Right lobe of liver (tissue), 6 donors: ENCODE data around the gene CCBE1. TPM values are rescaled to one million over a fixed set of nuclear protein-coding genes. Genes with fewer than 3 reads are reported as not detected.

Experiments used
- ATAC-seq, 4 donors: fragments of 200-7000 bp; cut with Tn5 transposase; one replicate each; pipeline ENCODE4 v1.9.1; 2020; ENCODE audit warnings: mild to moderate bottlenecking in 4 of 4, moderate library complexity in 4 of 4
- DNase-seq, 3 donors: peaks; one replicate each; pipeline ENCODE4 v3.0.0-alpha.2; 2020
- H3K27ac ChIP-seq, 3 donors: fragments of 200-600 bp; one replicate each; pipeline ENCODE4 v1.8.0; 2022
- H3K27me3 ChIP-seq, 2 donors: fragments of 200-600 bp; one replicate each; pipeline ENCODE4 v1.8.0; 2022
- H3K36me3 ChIP-seq, 4 donors: fragments of 200-600 bp; sonication (generic) in 1 of 4; one replicate each; pipeline versions ENCODE4 v1.5.1 to v1.8.0; 2017 to 2022; ENCODE audit warnings: control low read depth in 1 of 4
- H3K4me1 ChIP-seq, 4 donors: fragments of 200-600 bp; sonication (generic) in 1 of 4; one replicate each; pipeline versions ENCODE4 v1.5.1 to v1.8.0; 2017 to 2022; ENCODE audit warnings: control low read depth in 1 of 4
- H3K4me3 ChIP-seq, 3 donors: fragments of 200-600 bp; one replicate each; pipeline ENCODE4 v1.8.0; 2022
- H3K9me3 ChIP-seq, 4 donors: fragments of 200-600 bp; sonication (generic) in 1 of 4; one replicate each; pipeline versions ENCODE4 v1.5.1 to v1.8.0; 2017 to 2022; ENCODE audit warnings: control low read depth in 1 of 4
- CTCF ChIP-seq, 4 donors: fragments of 200-600 bp in 3 of 4; fragments of 450-650 bp in 1 of 4; IDR thresholded peaks; one replicate each; pipeline versions ENCODE4 v1.5.1 to v1.8.0; 2016 to 2022; ENCODE audit warnings: antibody characterized with exemption in 4 of 4, mild to moderate bottlenecking in 2 of 4
- POLR2A ChIP-seq: fragments of 450-650 bp; IDR thresholded peaks from one replicate; pipeline ENCODE4 v1.6.1; 2017; ENCODE audit warnings: antibody characterized with exemption, mild to moderate bottlenecking
- WGBS: methylation state at CpG from one replicate; pipeline ENCODE4 v1.1.6; 2018; ENCODE audit warnings: low coverage, low lambda C conversion rate; ENCODE audit not compliant: insufficient coverage; ENCODE audit errors: missing lambda C conversion rate; 5-methylcytosine and 5-hydroxymethylcytosine counted together
- intact Hi-C, 2 donors: fragments of 100-400 bp; cut with DNase I; formaldehyde crosslinking; loops; one replicate each; pipeline versions ENCODE4 v1.11.2 to v1.14.1; 2022
- total RNA-seq, 6 experiments: library from RNA; depleted of rRNA in 2 of 6; stranded (reverse); fragments of >200 nt in 2 of 6; fragmentation: NEBNext Ultra II Directional in 3 of 6; extraction: Animal tissue kit (Norgen Biotek cat#: 25700) in 3 of 6; gene quantifications; one replicate each; pipeline versions ENCODE4 v1.1.0 to v1.2.4, GENCODE V29; 2016 to 2023
- donor health status: DM: no; HTN: yes; CAD: no.
- donor health status: DM: no; HTN: no; CAD: no.
- donor health status: DM: no; HTN: no; CAD: no.
- donor health status: DM: no; HTN: yes; CAD: no.
- donor health status: DM: no; HTN: yes; CAD: no.

Gene CCBE1
- total RNA-seq, 6 experiments from 2014 or later = 2.7 to 6.9 (median 4.3) TPM

- no peak overlapping the region for H3K4me3 ChIP-seq
- no peaks in the 10 kb centered on the region for H3K9me3 ChIP-seq
- H3K4me1 ChIP-seq = no peaks in the 10 kb centered on the region
- DNase-seq = no peak
- intact Hi-C loops = no loop called here
- no peaks in the 10 kb centered on the region for H3K36me3 ChIP-seq
- H3K27ac ChIP-seq = no peak overlapping the region
- ATAC-seq = no peak
- no peak for TF ChIP-seq CTCF (IDR thresholded peaks at IDR 0.05)
- TF ChIP-seq POLR2A = no peak
- WGBS = 50% methylated on average over 3 of the region's 4 CpGs
- no peaks in the 10 kb centered on the region for H3K27me3 ChIP-seq
Measured at GRCh38 chr18:59420244-59420643, 277.0 kb downstream of the CCBE1 start.

- no peak overlapping the region for H3K27ac ChIP-seq
- ATAC-seq = no peak
- whole genome bisulfite sequencing = 36% methylated on average over 4 of the region's 4 CpGs
Measured at GRCh38 chr18:59419386-59419785, 277.8 kb downstream of the CCBE1 start.

GRCh38 chr18:59416818-59417217, 280.4 kb downstream of the CCBE1 start:
- 83% methylated on average over 1 of the region's 1 CpG for WGBS

More at GRCh38 chr18:59419386-59419785, 277.8 kb downstream of the CCBE1 start:
- intact Hi-C loops = no loop called here
- no peaks in the 10 kb centered on the region for H3K4me1 ChIP-seq
- no peaks in the 10 kb centered on the region for H3K36me3 ChIP-seq
- no peak for TF ChIP-seq POLR2A
- no peak for TF ChIP-seq CTCF (IDR thresholded peaks at IDR 0.05)
- no peak for DNase-seq
- H3K27me3 ChIP-seq = no peaks in the 10 kb centered on the region
- no peak overlapping the region for H3K4me3 ChIP-seq
- H3K9me3 ChIP-seq = no peaks in the 10 kb centered on the region

GRCh38 chr18:59414111-59414653, 283.0 kb downstream of the CCBE1 start:
- WGBS = 62% methylated on average over 8 of the region's 8 CpGs
- ATAC-seq (no peak), DNase-seq (no peak)
- H3K36me3 ChIP-seq = no peaks in the 10 kb centered on the region
- no peaks in the 10 kb centered on the region for H3K9me3 ChIP-seq
- no peaks in the 10 kb centered on the region for H3K4me1 ChIP-seq
- intact Hi-C loops = no loop called here
- H3K4me3 ChIP-seq = no peak overlapping the region
- no peak overlapping the region for H3K27ac ChIP-seq
- no peaks in the 10 kb centered on the region for H3K27me3 ChIP-seq
- no peak for TF ChIP-seq CTCF (IDR thresholded peaks at IDR 0.05)
- TF ChIP-seq POLR2A = no peak

More at GRCh38 chr18:59416818-59417217, 280.4 kb downstream of the CCBE1 start:
- TF ChIP-seq CTCF (IDR thresholded peaks at IDR 0.05) (no peak), POLR2A (no peak)
- DNase-seq = no peak
- Histone ChIP-seq H3K27me3 (no peaks in the 10 kb centered on the region), H3K27ac (no peak overlapping the region), H3K9me3 (no peaks in the 10 kb centered on the region), H3K4me3 (no peak overlapping the region), H3K36me3 (no peaks in the 10 kb centered on the region), H3K4me1 (no peaks in the 10 kb centered on the region)
- intact Hi-C loops = no loop called here
- no peak for ATAC-seq
